ENCODE measurements around the gene IER5L. TPM values are rescaled to one million over a fixed set of nuclear protein-coding genes. Genes with fewer than 3 reads are reported as not detected.
A peak's percentile ranks its signal among the peaks of the same experiment; 100 is the strongest.

IER5L gene
- total RNA-seq, 1 donor from 2014 or later = 37.5 TPM

- no peaks in the 10 kb centered on the region for H3K36me3 Mint-ChIP-seq
- peaks cover 38% of the 10 kb centered on the region for H3K4me1 Mint-ChIP-seq (ENCODE audit: unreplicated experiment)
- TF ChIP-seq CTCF (conservative IDR thresholded peaks at IDR 0.05) = no peak
- H3K4me3 Mint-ChIP-seq = no peak overlapping the region
- no peak for DNase-seq (ENCODE audit: extremely low spot score, unreplicated experiment)
- peak overlapping the region; percentile 61 for H3K27ac Mint-ChIP-seq
- no peaks in the 10 kb centered on the region for H3K27me3 Mint-ChIP-seq
- H3K9me3 Mint-ChIP-seq = no peaks in the 10 kb centered on the region
Measured at GRCh38 chr9:129185402-129185801, 7.3 kb upstream of the IER5L start.

- no peak for TF ChIP-seq CTCF (conservative IDR thresholded peaks at IDR 0.05)
- H3K4me1 Mint-ChIP-seq (ENCODE audit: unreplicated experiment) = peaks cover 38% of the 10 kb centered on the region
- DNase-seq (ENCODE audit: extremely low spot score, unreplicated experiment) = no peak
- no peak overlapping the region for H3K27ac Mint-ChIP-seq
- no peaks in the 10 kb centered on the region for H3K9me3 Mint-ChIP-seq
- peak overlapping the region; percentile 61 for H3K4me3 Mint-ChIP-seq
- no peaks in the 10 kb centered on the region for H3K36me3 Mint-ChIP-seq
- no peaks in the 10 kb centered on the region for H3K27me3 Mint-ChIP-seq
Measured at GRCh38 chr9:129184596-129185122, 6.6 kb upstream of the IER5L start.

- no peaks in the 10 kb centered on the region for H3K9me3 Mint-ChIP-seq
- H3K36me3 Mint-ChIP-seq = no peaks in the 10 kb centered on the region
- H3K27me3 Mint-ChIP-seq = no peaks in the 10 kb centered on the region
- no peak for DNase-seq (ENCODE audit: extremely low spot score, unreplicated experiment)
- peaks cover 38% of the 10 kb centered on the region for H3K4me1 Mint-ChIP-seq (ENCODE audit: unreplicated experiment)
- TF ChIP-seq CTCF (conservative IDR thresholded peaks at IDR 0.05) = no peak
- H3K27ac Mint-ChIP-seq = peak overlapping the region; percentile 9
- H3K4me3 Mint-ChIP-seq = peak overlapping the region; percentile 61
Measured at GRCh38 chr9:129184219-129184524, 6.1 kb upstream of the IER5L start.

GRCh38 chr9:129183495-129184218 is 5.6 kb upstream of the IER5L start:
- Mint-ChIP-seq H3K27me3 (no peaks in the 10 kb centered on the region), H3K9me3 (no peaks in the 10 kb centered on the region), H3K4me1 (ENCODE audit: unreplicated experiment) (peaks cover 42% of the 10 kb centered on the region), H3K27ac (peak overlapping the region; percentile 9), H3K4me3 (peak overlapping the region; percentile 29), H3K36me3 (no peaks in the 10 kb centered on the region)
- TF ChIP-seq CTCF (conservative IDR thresholded peaks at IDR 0.05) = no peak
- no peak for DNase-seq (ENCODE audit: extremely low spot score, unreplicated experiment)

- no peaks in the 10 kb centered on the region for H3K27me3 Mint-ChIP-seq
- peak; percentile 74 for TF ChIP-seq CTCF (conservative IDR thresholded peaks at IDR 0.05)
- no peaks in the 10 kb centered on the region for H3K9me3 Mint-ChIP-seq
- peaks cover 42% of the 10 kb centered on the region for H3K4me1 Mint-ChIP-seq (ENCODE audit: unreplicated experiment)
- H3K4me3 Mint-ChIP-seq = no peak overlapping the region
- no peak for DNase-seq (ENCODE audit: extremely low spot score, unreplicated experiment)
- H3K36me3 Mint-ChIP-seq = no peaks in the 10 kb centered on the region
- peak overlapping the region; percentile 29 for H3K27ac Mint-ChIP-seq
Measured at GRCh38 chr9:129182625-129183494, 4.8 kb upstream of the IER5L start.
